Kidney epithelial cell (primary cell): ENCODE results near the gene RAI1. TPM values are rescaled to one million over a fixed set of nuclear protein-coding genes. Genes with fewer than 3 reads are reported as not detected.

Source experiments
- DNase-seq: peaks from one replicate; pipeline ENCODE4 v3.0.0-alpha.2; 2010; ENCODE audit warnings: low read depth
- H3K27me3 ChIP-seq: 2 replicates; pipeline ENCODE4 v1.6.0; 2011; ENCODE audit warnings: low read length; ENCODE audit not compliant: control insufficient read depth, insufficient read depth
- H3K36me3 ChIP-seq: 2 replicates; pipeline ENCODE4 v1.5.1; 2011; ENCODE audit warnings: low read length; ENCODE audit not compliant: control insufficient read depth, insufficient read depth
- H3K4me3 ChIP-seq: 2 replicates; pipeline ENCODE4 v1.5.1; 2011; ENCODE audit warnings: low read depth, mild to moderate bottlenecking, control low read depth, low read length
- total RNA-seq: library from RNA; depleted of rRNA; stranded (reverse); fragments of >200 nt; gene quantifications from 2 replicates; pipeline ENCODE4 v1.2.3, GENCODE V29; 2015
- TF ChIP-seq, protein P1 (sequence below): IDR thresholded peaks from 2 replicates; pipeline ENCODE4 v1.5.1; 2011; ENCODE audit warnings: mild to moderate bottlenecking, moderate library complexity, low read length, control low read depth, inconsistent platforms; ENCODE audit not compliant: insufficient read depth, poor library complexity, severe bottlenecking

The RAI1 gene
- total RNA-seq, 1 donor from 2014 or later = 31.3 TPM

DNA sequence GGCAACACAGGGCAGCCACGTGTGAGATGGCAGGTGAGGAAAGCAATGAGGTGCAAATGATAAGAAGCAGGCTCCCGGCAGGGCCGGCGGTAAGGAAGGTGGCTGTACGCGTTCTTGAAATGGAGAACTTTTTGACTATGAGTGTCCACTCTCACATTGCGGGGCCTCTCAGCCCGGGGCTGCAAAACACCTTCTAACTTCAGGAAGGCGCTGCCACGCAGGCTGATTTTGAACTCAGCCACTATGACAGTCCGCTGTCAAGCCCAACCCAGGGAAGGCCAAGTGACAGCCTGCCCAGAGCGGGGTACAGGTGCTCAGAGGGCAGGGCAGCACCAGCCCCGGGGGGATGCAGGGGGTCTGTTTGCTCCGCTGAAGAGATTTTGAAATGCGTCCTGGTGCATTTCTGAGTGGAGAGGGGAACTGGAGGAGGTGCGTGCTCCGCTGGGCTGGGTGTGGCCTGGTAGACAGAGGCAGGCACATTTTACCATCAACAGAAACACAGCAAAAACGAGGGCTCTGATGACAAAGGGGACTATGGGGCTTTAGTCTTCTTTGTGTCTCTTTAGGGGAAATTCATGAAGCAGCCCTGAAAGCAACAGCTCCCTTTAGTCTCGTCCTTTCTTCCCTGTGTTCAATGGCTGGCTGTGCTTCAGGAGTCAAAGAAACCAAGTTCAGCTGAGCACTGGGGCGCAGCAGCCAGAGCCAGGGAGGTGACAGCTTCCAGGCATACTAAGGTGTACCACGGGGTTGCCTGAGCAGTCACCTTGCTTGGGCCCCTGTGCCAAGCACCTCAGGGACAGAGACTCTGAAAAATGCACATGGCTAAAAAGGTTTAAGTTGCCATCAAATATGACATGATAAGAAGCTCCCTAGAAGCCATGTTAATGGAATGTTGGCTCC lies 170.1 kb downstream of the RAI1 start:
- Histone ChIP-seq H3K27me3 (no peaks in the 10 kb centered on the region), H3K36me3 (no peaks in the 10 kb centered on the region), H3K4me3 (no peak overlapping the region)
- TF ChIP-seq, protein P1, sequence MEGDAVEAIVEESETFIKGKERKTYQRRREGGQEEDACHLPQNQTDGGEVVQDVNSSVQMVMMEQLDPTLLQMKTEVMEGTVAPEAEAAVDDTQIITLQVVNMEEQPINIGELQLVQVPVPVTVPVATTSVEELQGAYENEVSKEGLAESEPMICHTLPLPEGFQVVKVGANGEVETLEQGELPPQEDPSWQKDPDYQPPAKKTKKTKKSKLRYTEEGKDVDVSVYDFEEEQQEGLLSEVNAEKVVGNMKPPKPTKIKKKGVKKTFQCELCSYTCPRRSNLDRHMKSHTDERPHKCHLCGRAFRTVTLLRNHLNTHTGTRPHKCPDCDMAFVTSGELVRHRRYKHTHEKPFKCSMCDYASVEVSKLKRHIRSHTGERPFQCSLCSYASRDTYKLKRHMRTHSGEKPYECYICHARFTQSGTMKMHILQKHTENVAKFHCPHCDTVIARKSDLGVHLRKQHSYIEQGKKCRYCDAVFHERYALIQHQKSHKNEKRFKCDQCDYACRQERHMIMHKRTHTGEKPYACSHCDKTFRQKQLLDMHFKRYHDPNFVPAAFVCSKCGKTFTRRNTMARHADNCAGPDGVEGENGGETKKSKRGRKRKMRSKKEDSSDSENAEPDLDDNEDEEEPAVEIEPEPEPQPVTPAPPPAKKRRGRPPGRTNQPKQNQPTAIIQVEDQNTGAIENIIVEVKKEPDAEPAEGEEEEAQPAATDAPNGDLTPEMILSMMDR = no peak
- DNase-seq = no peak

DNA sequence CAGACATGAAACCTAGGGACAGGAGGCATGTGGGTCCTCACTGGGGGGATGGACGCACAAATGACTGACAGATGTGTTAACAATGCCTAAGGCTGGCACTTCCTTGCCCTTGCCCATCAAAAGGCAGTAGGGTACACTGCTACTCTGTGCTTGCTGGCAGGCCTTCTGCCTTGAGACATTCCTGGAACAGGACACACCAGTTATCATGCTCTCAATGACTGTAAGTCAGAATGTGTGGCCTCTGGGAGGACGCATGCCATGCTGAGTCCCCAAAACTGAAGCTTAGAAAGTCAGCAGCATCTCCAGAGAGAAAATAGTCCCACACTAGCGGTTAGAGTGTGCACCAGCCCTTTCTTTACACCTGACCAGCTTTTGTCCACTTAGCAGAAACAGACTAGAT lies 171.7 kb downstream of the RAI1 start:
- TF ChIP-seq, protein P1 = no peak
- Histone ChIP-seq H3K4me3 (no peak overlapping the region), H3K27me3 (no peaks in the 10 kb centered on the region), H3K36me3 (no peaks in the 10 kb centered on the region)
- no peak for DNase-seq

DNA sequence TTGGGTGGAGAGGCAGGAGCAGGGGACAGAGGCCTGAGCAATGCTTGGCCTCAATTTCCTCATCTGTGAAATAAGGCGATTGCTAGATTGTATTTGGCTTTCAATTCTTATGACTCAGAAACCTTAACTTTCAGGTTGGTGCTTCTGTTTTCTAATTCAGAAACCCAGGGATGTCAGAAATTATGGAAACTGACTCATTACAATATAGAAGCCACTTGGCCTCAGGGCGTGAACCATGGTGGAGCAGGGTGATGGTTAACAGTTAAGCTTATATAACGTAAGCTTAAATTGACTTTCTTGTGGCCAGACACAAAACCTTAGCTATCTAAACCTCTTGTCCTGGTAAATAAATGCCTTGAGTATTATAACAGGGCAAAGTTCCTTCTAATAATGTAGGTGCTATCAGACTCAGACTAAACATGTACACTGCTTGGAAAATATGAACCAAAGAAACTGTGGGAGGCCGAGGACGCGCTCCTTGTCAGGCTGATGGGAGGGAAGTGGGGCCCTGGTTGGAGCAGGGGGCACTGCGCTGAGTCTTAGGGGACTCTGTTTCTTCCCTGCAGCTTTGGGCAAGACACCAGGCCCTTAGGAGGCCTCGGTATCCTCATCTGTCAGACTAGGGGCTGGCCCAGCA lies 172.7 kb downstream of the RAI1 start:
- DNase-seq = no peak
- TF ChIP-seq, protein P1 = no peak
- H3K36me3 ChIP-seq = no peaks in the 10 kb centered on the region
- no peaks in the 10 kb centered on the region for H3K27me3 ChIP-seq
- no peak overlapping the region for H3K4me3 ChIP-seq

DNA sequence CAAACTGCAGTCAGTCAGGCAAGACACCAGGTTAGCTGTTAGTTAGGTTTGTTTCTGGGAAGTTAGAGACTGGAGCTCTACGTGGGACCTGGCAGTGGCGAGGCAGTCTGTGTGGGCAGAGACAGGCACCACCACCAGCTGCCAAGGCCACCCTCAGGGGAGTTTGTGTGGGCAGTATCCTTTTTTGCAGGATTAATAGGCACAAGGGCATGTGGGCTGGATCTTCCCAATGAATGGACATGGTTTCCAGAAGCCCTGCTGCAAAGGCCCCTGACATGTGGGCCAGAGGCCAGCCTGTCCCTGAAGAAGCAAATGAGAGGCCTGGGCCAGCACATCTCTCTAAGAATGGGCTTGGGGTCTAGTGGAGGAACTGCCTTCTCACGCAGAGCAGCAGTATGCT lies 174.7 kb downstream of the RAI1 start:
- no peak overlapping the region for H3K4me3 ChIP-seq
- TF ChIP-seq, protein P1 = no peak

DNA sequence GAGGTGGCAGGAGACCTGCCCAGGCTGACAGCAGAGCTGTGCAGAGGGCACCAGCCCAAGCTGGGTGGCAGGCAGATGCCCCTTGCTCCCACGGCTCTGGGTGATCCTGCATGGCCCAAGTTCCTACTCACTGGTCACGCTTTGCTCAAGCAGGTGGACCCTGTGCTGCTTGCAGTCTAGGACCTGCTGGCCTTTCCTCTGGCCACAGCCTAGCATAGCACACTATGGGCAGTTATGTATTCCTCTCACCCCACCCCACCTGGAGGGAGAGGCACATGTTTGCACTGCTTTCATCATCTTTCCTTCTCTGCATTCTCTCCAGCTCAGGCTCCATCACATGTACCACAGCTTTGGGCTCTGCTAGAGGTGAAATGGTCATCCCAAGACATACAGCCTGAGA lies 175.1 kb downstream of the RAI1 start:
- Histone ChIP-seq H3K4me3 (no peak overlapping the region), H3K27me3 (no peaks in the 10 kb centered on the region), H3K36me3 (no peaks in the 10 kb centered on the region)
- no peak for DNase-seq
- TF ChIP-seq, protein P1 = no peak

More for the DNA sequence above, 174.7 kb downstream of the RAI1 start:
- H3K27me3 ChIP-seq = no peaks in the 10 kb centered on the region
- no peak for DNase-seq
- H3K36me3 ChIP-seq = no peaks in the 10 kb centered on the region
